Body of pancreas (tissue), 4 donors: ENCODE measurements around the gene NFX1. TPM values are rescaled to one million over a fixed set of nuclear protein-coding genes. Genes with fewer than 3 reads are reported as not detected.

Experiments used
- ATAC-seq: fragments of 150-250 bp; one replicate; pipeline ENCODE4 v1.9.1; 2016
- DNase-seq, 4 donors: peaks; one replicate each; pipeline ENCODE4 v3.0.0-alpha.2; 2019
- H3K27ac ChIP-seq, 4 donors: fragments of 200-600 bp; sonication (generic); 1 replicate in 3 of 4; 2 replicates in 1 of 4; pipeline versions ENCODE4 v1.5.1 to v1.6.1; 2016 to 2019; ENCODE audit warnings: mild to moderate bottlenecking in 1 of 4, mixed read lengths in 1 of 4, moderate library complexity in 1 of 4
- H3K27me3 ChIP-seq, 2 donors: fragments of 200-600 bp; sonication (generic); one replicate each; pipeline ENCODE4 v1.6.0; 2016; ENCODE audit warnings: mild to moderate bottlenecking in 1 of 2
- H3K36me3 ChIP-seq, 2 donors: fragments of 200-600 bp; sonication (generic); replicated peaks in 1 of 2; 2 replicates each; pipeline ENCODE4 v1.5.1; 2016; ENCODE audit warnings: low read depth in 2 of 2; ENCODE audit not compliant: insufficient read depth in 1 of 2
- H3K4me1 ChIP-seq: fragments of 200-600 bp; sonication (generic); one replicate; pipeline ENCODE4 v1.6.0; 2016
- H3K4me3 ChIP-seq, 2 donors: fragments of 200-600 bp; sonication (generic); 1 replicate in 1 of 2; 2 replicates in 1 of 2; pipeline ENCODE4 v1.5.1; 2016 to 2019
- H3K9me3 ChIP-seq, 3 donors: fragments of 200-600 bp; sonication (generic); 1 replicate in 2 of 3; 2 replicates in 1 of 3; pipeline ENCODE4 v1.5.1; 2016
- POLR2A ChIP-seq, 3 donors: fragments of 450-650 bp; IDR thresholded peaks; one replicate each; pipeline ENCODE4 v1.6.1; 2016; ENCODE audit warnings: antibody characterized with exemption in 3 of 3, mild to moderate bottlenecking in 2 of 3
- WGBS, 2 donors: methylation state at CpG; one replicate each; pipeline ENCODE4 v1.1.5; 2017; 5-methylcytosine and 5-hydroxymethylcytosine counted together
- intact Hi-C: fragments of 100-400 bp; cut with DNase I; formaldehyde crosslinking; loops from one replicate; pipeline ENCODE4 v1.15.1; 2023
- total RNA-seq, 2 donors: library from RNA; depleted of rRNA; stranded (reverse); fragments of >200 nt; gene quantifications; one replicate each; pipeline ENCODE4 v1.1.0, GENCODE V29; 2016
- TF ChIP-seq, protein P1 (sequence below), 7 experiments: fragments of 450-650 bp in 4 of 7; fragments of 200-600 bp in 3 of 7; sonication (generic) in 3 of 7; IDR thresholded peaks; one replicate each; pipeline ENCODE4 v1.5.1; 2016 to 2019; ENCODE audit warnings: antibody characterized with exemption in 7 of 7

The NFX1 gene
- total RNA-seq, 2 donors from 2014 or later = 22.1 to 26.4 TPM

DNA sequence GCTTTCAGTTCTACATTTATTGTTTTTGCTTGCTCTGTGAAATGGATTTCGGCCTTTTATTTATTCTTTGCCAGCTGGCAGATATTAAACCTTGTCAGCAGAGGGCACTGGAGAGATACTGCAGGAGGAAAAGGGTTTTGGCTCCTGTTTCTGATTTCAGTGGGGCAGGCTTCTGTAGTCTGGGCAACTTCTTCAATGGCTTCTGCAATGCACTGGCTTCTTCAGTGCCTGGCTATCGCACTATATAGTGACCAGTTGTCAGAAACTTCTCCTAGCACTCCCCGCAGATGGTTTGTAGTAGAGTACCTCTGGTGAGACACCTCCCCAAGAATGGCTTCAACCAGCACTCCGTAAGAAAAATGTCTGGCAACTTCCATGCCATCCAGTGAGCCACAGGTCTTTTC lies 3.2 kb upstream of the NFX1 start:
- peak; percentile 58 to 80 (median 67) for DNase-seq
- WGBS, 2 donors = 37 to 38% methylated on average over 4 of the region's 4 CpGs
- peak; percentile 15 for ATAC-seq
- intact Hi-C loops = no loop called here
- Histone ChIP-seq H3K4me3 (no peak overlapping the region), H3K27me3 (no peaks in the 10 kb centered on the region), H3K9me3 (no peaks in the 10 kb centered on the region), H3K27ac (peak overlapping the region in 3 of 4 donors; percentile 10 to 49 (median 10)), H3K4me1 (peaks cover 15% of the 10 kb centered on the region), H3K36me3 (no peaks in the 10 kb centered on the region)
- TF ChIP-seq, protein P1, sequence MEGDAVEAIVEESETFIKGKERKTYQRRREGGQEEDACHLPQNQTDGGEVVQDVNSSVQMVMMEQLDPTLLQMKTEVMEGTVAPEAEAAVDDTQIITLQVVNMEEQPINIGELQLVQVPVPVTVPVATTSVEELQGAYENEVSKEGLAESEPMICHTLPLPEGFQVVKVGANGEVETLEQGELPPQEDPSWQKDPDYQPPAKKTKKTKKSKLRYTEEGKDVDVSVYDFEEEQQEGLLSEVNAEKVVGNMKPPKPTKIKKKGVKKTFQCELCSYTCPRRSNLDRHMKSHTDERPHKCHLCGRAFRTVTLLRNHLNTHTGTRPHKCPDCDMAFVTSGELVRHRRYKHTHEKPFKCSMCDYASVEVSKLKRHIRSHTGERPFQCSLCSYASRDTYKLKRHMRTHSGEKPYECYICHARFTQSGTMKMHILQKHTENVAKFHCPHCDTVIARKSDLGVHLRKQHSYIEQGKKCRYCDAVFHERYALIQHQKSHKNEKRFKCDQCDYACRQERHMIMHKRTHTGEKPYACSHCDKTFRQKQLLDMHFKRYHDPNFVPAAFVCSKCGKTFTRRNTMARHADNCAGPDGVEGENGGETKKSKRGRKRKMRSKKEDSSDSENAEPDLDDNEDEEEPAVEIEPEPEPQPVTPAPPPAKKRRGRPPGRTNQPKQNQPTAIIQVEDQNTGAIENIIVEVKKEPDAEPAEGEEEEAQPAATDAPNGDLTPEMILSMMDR (IDR thresholded peaks at IDR 0.05) = peak; percentile 43 to 86 (median 75)
- no peak for TF ChIP-seq POLR2A (IDR thresholded peaks at IDR 0.05)

DNA sequence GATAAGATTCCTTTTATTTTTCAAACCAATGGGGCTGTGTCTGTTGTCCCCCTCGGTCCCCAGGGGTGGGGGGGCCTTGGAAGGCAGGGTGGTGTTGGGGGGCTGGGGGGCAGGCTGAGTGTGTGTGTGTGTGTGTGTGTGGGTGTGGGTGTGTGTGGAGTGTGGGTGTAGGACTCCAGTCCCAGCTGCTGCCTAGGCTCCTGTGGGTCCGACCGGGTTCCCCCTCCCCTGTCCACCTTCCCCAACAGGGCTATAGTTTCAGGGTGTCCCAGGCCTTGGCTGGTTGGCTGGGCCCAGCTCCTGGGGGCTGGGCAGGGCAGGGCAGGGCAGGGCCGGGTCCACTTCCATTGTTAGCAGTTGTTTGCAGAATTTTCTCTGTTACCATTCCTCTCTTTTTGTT lies 2.1 kb upstream of the NFX1 start:
- H3K4me1 ChIP-seq = peaks cover 27% of the 10 kb centered on the region
- intact Hi-C loops = no loop called here
- TF ChIP-seq, protein P1 (IDR thresholded peaks at IDR 0.05) = no peak
- TF ChIP-seq POLR2A (IDR thresholded peaks at IDR 0.05) = no peak
- ATAC-seq (no peak), DNase-seq (no peak)
- H3K9me3 ChIP-seq = no peaks in the 10 kb centered on the region
- H3K27ac ChIP-seq = peak overlapping the region in 1 of 4 donors; percentile 99
- 88% methylated on average over 2 to 4 of the region's 4 CpGs for WGBS, 2 donors
- no peaks in the 10 kb centered on the region for H3K36me3 ChIP-seq
- H3K27me3 ChIP-seq = no peaks in the 10 kb centered on the region
- no peak overlapping the region for H3K4me3 ChIP-seq

DNA sequence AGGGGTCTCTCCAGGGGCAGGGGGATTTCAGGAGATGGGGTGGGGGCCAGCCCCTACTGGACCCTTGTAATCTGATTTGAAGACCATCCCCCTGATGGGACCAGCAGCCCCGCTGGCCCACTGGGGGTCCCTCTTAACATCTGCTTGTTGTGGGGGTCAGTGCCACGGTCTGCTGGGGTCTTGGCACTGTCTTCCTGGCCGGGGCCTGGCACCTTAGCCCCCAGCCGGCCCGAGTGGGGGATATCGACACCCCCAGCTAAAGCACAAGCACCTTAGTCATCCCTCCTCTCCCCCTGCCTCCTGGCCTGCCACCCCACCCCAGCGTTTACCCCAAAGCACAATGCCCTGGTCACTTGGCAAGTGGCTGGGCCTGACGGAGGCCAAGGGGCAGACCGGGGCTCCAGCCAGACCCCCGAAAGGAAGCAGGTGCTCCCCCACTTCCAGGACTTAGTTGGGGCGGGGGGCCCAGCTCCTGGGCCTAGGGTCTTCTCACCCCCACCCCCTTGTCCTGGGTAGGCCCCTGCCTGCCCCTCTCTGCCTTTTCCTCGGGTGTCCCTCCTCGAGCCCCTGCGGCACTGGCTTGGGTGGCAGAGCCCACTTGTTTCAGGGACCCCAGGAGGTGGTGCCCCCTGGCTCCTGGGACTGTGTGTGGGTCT lies 1.4 kb upstream of the NFX1 start:
- no peak for ATAC-seq
- TF ChIP-seq, protein P1 (IDR thresholded peaks at IDR 0.05) = no peak
- no peak for TF ChIP-seq POLR2A (IDR thresholded peaks at IDR 0.05)
- Histone ChIP-seq H3K27ac (peak overlapping the region; percentile 81 to 99 (median 98)), H3K4me1 (peaks cover 34% of the 10 kb centered on the region), H3K27me3 (no peaks in the 10 kb centered on the region), H3K36me3 (no peaks in the 10 kb centered on the region), H3K4me3 (no peak overlapping the region), H3K9me3 (no peaks in the 10 kb centered on the region)
- intact Hi-C loops = no loop called here
- 67 to 84% methylated on average over 9 to 10 of the region's 14 CpGs for WGBS, 2 donors
- DNase-seq = peak in 2 of 4 donors; percentile 12 to 20

DNA sequence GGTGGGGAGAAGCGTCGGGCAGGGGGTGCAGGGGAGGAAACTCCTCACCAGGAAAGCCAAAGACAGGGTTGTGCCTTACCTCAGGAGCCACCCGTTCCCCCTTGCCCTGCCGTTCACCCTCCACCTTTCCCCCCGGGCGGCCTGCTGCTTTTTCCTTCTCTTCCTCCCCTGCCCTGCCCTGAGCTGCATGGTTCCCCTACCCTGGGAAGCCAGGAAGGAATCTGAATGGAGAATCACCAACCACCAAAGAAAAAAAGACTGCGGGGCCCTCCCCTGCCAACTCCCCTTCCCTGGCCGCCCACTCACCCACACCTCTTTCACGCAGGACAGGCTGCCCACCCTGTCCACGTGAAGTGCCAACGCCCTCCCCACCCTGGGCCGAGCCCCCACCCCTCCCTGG lies 820 bp upstream of the NFX1 start:
- ATAC-seq (no peak), DNase-seq (peak in 3 of 4 donors; percentile 5 to 30 (median 13))
- Histone ChIP-seq H3K4me1 (peaks cover 37% of the 10 kb centered on the region), H3K9me3 (no peaks in the 10 kb centered on the region), H3K36me3 (no peaks in the 10 kb centered on the region), H3K27ac (peak overlapping the region; percentile 81 to 99 (median 98)), H3K4me3 (peak overlapping the region in 1 of 2 donors; percentile 24), H3K27me3 (no peaks in the 10 kb centered on the region)
- intact Hi-C loops = no loop called here
- WGBS, 2 donors = 13 to 21% methylated on average over 7 to 12 of the region's 12 CpGs
- TF ChIP-seq, protein P1 (IDR thresholded peaks at IDR 0.05) = no peak
- TF ChIP-seq POLR2A (IDR thresholded peaks at IDR 0.05) = no peak

DNA sequence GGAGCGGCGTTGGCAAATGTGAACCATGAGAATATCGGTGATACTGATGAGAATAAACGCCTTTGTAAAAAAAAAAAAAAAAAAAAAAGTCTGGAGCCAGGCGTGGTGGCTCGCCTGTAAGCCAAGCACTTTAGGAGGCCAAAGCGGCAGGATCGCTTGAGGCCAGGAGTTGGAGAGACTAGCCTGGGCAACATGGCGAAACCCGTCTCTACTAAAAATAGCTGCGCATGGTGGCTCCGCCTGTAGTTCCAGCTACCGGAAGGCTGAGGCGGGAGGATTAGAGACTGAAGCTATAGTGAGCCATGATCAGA lies 425 bp upstream of the NFX1 start:
- Histone ChIP-seq H3K4me3 (peak overlapping the region; percentile 24 to 28), H3K4me1 (peaks cover 37% of the 10 kb centered on the region), H3K27ac (peak overlapping the region; percentile 81 to 99 (median 98)), H3K27me3 (no peaks in the 10 kb centered on the region), H3K9me3 (no peaks in the 10 kb centered on the region), H3K36me3 (no peaks in the 10 kb centered on the region)
- WGBS, 2 donors = 0 to 2% methylated on average over 13 to 14 of the region's 14 CpGs
- TF ChIP-seq, protein P1 (IDR thresholded peaks at IDR 0.05) = peak in 1 of 7 experiments; percentile 8
- TF ChIP-seq POLR2A (IDR thresholded peaks at IDR 0.05) = no peak
- intact Hi-C loops = no loop called here
- DNase-seq (no peak), ATAC-seq (peak; percentile 34)
